SK-N-MC (cell line): ENCODE measurements around the gene HCN3.
A peak's percentile ranks its signal among the peaks of the same experiment; 100 is the strongest.

Experiments
- DNase-seq: peaks from one replicate; pipeline ENCODE4 v3.0.0-alpha.2; 2011; ENCODE audit warnings: low read depth, low spot score
- H3K27ac ChIP-seq: fragments of 200-600 bp; sonication (generic); 2 replicates; pipeline ENCODE4 v1.5.1; 2016; ENCODE audit warnings: mixed run types
- H3K36me3 ChIP-seq: fragments of 200-600 bp; sonication (generic); 2 replicates; pipeline ENCODE4 v1.6.1; 2017; ENCODE audit warnings: antibody characterized with exemption, low read length, mixed read lengths; ENCODE audit not compliant: insufficient read depth
- H3K4me3 ChIP-seq: fragments of 200-600 bp; sonication (generic); 2 replicates; pipeline ENCODE4 v1.5.1; 2016
- H3K9ac ChIP-seq: fragments of 200-600 bp; sonication (generic); 2 replicates; pipeline ENCODE4 v1.8.0; 2017; ENCODE audit warnings: mixed run types, mixed read lengths; ENCODE audit not compliant: insufficient read length
- H3K9me3 ChIP-seq: fragments of 200-600 bp; sonication (generic); 2 replicates; pipeline ENCODE4 v1.6.1; 2017; ENCODE audit warnings: low read depth, mild to moderate bottlenecking, antibody characterized with exemption, low read length, moderate library complexity, mixed read lengths
- EZH2 ChIP-seq: fragments of 200-600 bp; sonication (generic); IDR thresholded peaks from one replicate; pipeline ENCODE4 v1.6.1; 2017; ENCODE audit warnings: antibody characterized with exemption
- FOXP2 ChIP-seq: optimal IDR thresholded peaks from 2 replicates; pipeline ENCODE3; 2011; ENCODE audit warnings: mild to moderate bottlenecking, moderate library complexity; ENCODE audit not compliant: insufficient read depth; ENCODE audit errors: extremely low read length, control extremely low read depth
- POLR2AphosphoS5 ChIP-seq: IDR thresholded peaks from 2 replicates; pipeline ENCODE4 v1.6.1; 2012; ENCODE audit warnings: mild to moderate bottlenecking, low read depth, low read length, borderline replicate concordance

HCN3 gene

GRCh38 chr1:155296661-155297060 lies 19.4 kb downstream of the HCN3 start:
- no peaks in the 10 kb centered on the region for H3K9me3 ChIP-seq

GRCh38 chr1:155297384-155297783 lies 20.1 kb downstream of the HCN3 start:
- no peak overlapping the region for H3K9ac ChIP-seq
- H3K27ac ChIP-seq: no peak overlapping the region
- H3K36me3 ChIP-seq: no peaks in the 10 kb centered on the region
- DNase-seq: no peak
- H3K4me3 ChIP-seq: no peak overlapping the region
- no peaks in the 10 kb centered on the region for H3K9me3 ChIP-seq
- TF ChIP-seq FOXP2: no peak
- no peak for TF ChIP-seq EZH2
- TF ChIP-seq POLR2AphosphoS5: no peak

More at GRCh38 chr1:155296661-155297060, 19.4 kb downstream of the HCN3 start:
- Histone ChIP-seq H3K27ac (no peak overlapping the region), H3K4me3 (no peak overlapping the region), H3K36me3 (no peaks in the 10 kb centered on the region), H3K9ac (no peak overlapping the region)
- no peak for TF ChIP-seq FOXP2
- no peak for TF ChIP-seq EZH2
- TF ChIP-seq POLR2AphosphoS5: no peak
- no peak for DNase-seq

GRCh38 chr1:155300024-155300423 lies 22.8 kb downstream of the HCN3 start:
- no peak for DNase-seq
- Histone ChIP-seq H3K9me3 (no peaks in the 10 kb centered on the region), H3K27ac (no peak overlapping the region), H3K9ac (no peak overlapping the region), H3K36me3 (no peaks in the 10 kb centered on the region), H3K4me3 (no peak overlapping the region)
- TF ChIP-seq FOXP2 (no peak), POLR2AphosphoS5 (no peak), EZH2 (no peak)

DNA sequence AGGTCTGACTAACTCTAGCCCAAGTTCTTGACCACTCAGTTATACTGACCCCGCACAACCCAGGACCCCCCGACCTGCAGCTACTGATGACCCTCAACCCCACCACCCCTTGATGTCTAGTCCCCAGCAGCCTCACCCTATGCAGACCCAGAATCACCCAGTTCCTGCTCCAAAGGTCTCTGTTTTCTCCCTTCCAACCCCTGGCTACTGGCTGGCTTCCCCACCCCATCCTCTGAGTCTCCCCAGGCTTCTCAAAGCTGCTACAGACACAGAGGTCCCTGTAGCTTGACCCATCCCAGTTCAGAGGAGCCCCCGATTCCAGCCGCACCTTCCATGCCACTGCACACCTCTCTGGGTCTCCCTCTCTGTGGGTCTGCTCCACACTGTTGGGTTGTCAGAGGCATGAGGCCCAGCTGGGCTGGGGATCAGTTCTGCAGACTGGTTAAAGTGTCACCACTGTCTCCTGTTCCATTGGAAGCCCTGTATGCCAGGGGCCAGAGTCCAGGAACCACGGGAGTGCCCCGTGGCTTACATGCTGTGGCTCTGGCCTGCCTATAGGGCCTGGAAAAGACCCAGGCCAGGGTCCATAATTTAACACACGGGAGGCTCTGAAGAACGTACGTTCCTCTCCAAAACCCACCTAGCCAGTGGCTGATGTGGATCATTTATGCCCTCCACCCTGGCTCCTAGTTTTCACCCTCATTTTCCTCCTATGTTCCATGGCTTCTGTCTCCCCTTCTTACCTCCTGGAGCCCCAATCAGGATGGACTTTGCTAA lies 23.5 kb downstream of the HCN3 start:
- H3K36me3 ChIP-seq: no peaks in the 10 kb centered on the region
- H3K27ac ChIP-seq: no peak overlapping the region
- H3K4me3 ChIP-seq: no peak overlapping the region
- no peaks in the 10 kb centered on the region for H3K9me3 ChIP-seq
- TF ChIP-seq EZH2 (no peak), POLR2AphosphoS5 (no peak), FOXP2 (no peak)
- DNase-seq: no peak
- H3K9ac ChIP-seq: no peak overlapping the region

- no peaks in the 10 kb centered on the region for H3K9me3 ChIP-seq
- H3K9ac ChIP-seq: no peak within 1 kb of the TSS
- no peak for DNase-seq
- TF ChIP-seq POLR2AphosphoS5 (no peak), EZH2 (no peak), FOXP2 (no peak)
- no peak within 1 kb of the TSS for H3K4me3 ChIP-seq
- H3K27ac ChIP-seq: no peak within 1 kb of the TSS
- no peaks in the 10 kb centered on the region for H3K36me3 ChIP-seq
These were observed 24.1 kb downstream of the HCN3 start, which contains the start of gene PKLR for GRCh38 chr1:155301342-155301841. PKLR (minus strand) TSS chr1:155301438; CDS start chr1:155301395, 43 bp downstream.

GRCh38 chr1:155304558-155305063 lies 27.3 kb downstream of the HCN3 start:
- H3K4me3 ChIP-seq: no peak overlapping the region
- DNase-seq: no peak

GRCh38 chr1:155305881-155306391 lies 28.7 kb downstream of the HCN3 start:
- Histone ChIP-seq H3K9me3 (no peaks in the 10 kb centered on the region), H3K9ac (no peak overlapping the region), H3K27ac (no peak overlapping the region), H3K4me3 (no peak overlapping the region), H3K36me3 (peaks cover 12% of the 10 kb centered on the region)
- TF ChIP-seq FOXP2 (no peak), EZH2 (no peak), POLR2AphosphoS5 (no peak)
- DNase-seq: no peak

More at GRCh38 chr1:155304558-155305063, 27.3 kb downstream of the HCN3 start:
- no peak for TF ChIP-seq FOXP2
- TF ChIP-seq POLR2AphosphoS5: no peak
- no peak for TF ChIP-seq EZH2
- no peak overlapping the region for H3K9ac ChIP-seq
- no peak overlapping the region for H3K27ac ChIP-seq
- H3K9me3 ChIP-seq: no peaks in the 10 kb centered on the region
- H3K36me3 ChIP-seq: no peaks in the 10 kb centered on the region

- no peak for DNase-seq
- TF ChIP-seq POLR2AphosphoS5 (no peak), FOXP2 (no peak), EZH2 (no peak)
- no peak overlapping the region for H3K4me3 ChIP-seq
- H3K9me3 ChIP-seq: no peaks in the 10 kb centered on the region
- no peak overlapping the region for H3K9ac ChIP-seq
- H3K27ac ChIP-seq: peak overlapping the region; percentile 97
- H3K36me3 ChIP-seq: peaks cover 24% of the 10 kb centered on the region
These were observed 30.0 kb downstream of the HCN3 start for GRCh38 chr1:155307247-155307740.
